ENCODE data around the gene COL27A1.
A peak's percentile ranks its signal among the peaks of the same experiment; 100 is the strongest.

Gene COL27A1

DNA sequence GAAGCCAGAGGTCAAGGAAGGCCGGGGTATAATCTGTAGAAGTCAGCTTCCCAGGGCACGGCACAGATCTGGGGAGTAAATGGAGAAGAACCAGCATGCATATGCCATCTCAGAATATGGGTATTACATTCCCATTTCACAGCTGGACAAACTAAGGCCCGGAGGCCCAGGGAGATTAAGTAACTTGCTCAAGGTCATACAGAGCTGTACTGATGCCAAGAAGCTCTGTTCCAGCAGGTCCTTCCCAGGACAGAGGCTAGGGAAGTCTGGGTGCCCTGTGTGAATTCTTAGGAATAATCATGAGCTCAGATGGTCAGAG lies 19.2 kb downstream of the COL27A1 start:
- Histone ChIP-seq H3K23ac (ENCODE audit: low read length) (no peak overlapping the region), H2AK5ac (ENCODE audit: low read length) (no peak overlapping the region)
- no CpG with 5 or more reads among the region's 3 CpGs for WGBS (ENCODE audit: extremely low coverage, insufficient coverage, insufficient read length)

DNA sequence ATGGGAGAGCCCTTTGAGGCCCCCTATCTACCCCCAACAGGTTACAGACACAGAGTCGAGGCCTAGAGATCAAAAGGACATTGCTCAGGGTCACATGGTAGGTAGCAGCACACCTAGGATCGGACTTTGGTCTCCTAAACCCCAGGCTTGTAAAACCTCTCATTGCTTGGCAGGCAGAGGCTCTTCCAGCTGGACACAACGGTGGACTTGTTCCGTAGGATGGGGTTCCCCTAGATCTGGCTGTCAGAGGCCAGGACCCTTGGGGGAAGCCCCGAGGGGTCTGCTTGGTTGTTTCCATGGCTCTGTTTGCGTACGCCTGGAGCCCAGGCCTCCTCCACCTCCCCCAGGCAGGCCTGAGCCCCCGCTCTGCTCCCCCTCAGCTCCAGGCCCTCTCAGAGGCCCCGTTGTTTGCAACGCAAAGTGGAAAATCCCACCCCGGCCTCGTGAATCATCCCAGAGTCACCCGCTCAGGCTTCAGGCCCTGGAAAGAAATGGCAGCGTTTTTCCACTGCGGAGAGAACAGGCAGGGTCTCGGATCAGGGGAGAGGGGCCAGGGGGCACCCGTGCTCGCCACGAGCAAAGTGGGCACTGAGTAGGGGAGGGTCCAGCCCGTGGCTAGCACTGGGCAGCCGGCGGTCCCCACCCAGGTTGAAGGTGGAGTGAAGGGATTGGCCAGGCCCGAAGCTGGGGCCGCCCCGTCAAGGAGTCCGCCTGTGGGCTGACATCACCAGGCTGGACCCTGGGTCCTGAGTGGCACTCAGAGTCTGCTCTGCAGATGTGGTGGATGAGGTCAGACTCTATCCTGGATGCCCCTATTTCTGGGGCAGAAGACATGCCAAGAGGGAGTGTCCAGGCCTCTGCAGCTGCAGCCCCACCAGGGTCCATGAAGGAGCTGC lies 19.8 kb downstream of the COL27A1 start:
- WGBS (ENCODE audit: extremely low coverage, insufficient coverage, insufficient read length) = no CpG with 5 or more reads among the region's 26 CpGs
- Histone ChIP-seq H4K8ac (ENCODE audit: low read depth, low read length) (no peak overlapping the region), H3K4ac (ENCODE audit: low read depth, low read length) (no peak overlapping the region), H3K36me3 (ENCODE audit: control insufficient read depth in 1 of 2, insufficient read depth in 2 of 2, low read length in 2 of 2) (peaks cover 33 to 43% of the 10 kb centered on the region in 2 experiments), H3K9ac (ENCODE audit: low read length) (no peak overlapping the region), H3K14ac (ENCODE audit: low read length) (no peak overlapping the region), H3K18ac (ENCODE audit: low read length) (no peak overlapping the region), H2AFZ (ENCODE audit: insufficient read depth, low read length, poor library complexity) (no peak overlapping the region), H3K79me1 (ENCODE audit: low read length) (no peaks in the 10 kb centered on the region), H4K91ac (ENCODE audit: low read depth, low read length) (no peak overlapping the region), H2BK12ac (ENCODE audit: low read length) (no peak overlapping the region), H3K27me3 (ENCODE audit: insufficient read depth, low read length) (no peaks in the 10 kb centered on the region), H2AK5ac (ENCODE audit: low read length) (no peak overlapping the region), H3K4me1 (ENCODE audit: control insufficient read depth in 1 of 2, insufficient read depth in 2 of 2, low read length in 2 of 2) (peaks cover 11 to 13% of the 10 kb centered on the region in 2 experiments), H2BK5ac (ENCODE audit: low read depth, low read length, poor library complexity) (no peak overlapping the region), H3K4me2 (ENCODE audit: low read length) (no peak overlapping the region), H2BK120ac (ENCODE audit: insufficient read depth, low read length, poor library complexity) (no peak overlapping the region), H3K4me3 (ENCODE audit: low read depth, low read length) (no peak overlapping the region), H3K9me3 (ENCODE audit: insufficient read depth, low read depth, low read length) (no peaks in the 10 kb centered on the region), H3K27ac (ENCODE audit: low read depth, low read length) (no peak overlapping the region), H3K79me2 (ENCODE audit: control insufficient read depth, insufficient read depth, low read length, poor library complexity) (no peaks in the 10 kb centered on the region), H4K12ac (ENCODE audit: low read depth, low read length) (no peak overlapping the region), H3K23ac (ENCODE audit: low read length) (no peak overlapping the region)
- no peak for DNase-seq

More for the DNA sequence above, 19.2 kb downstream of the COL27A1 start:
- Histone ChIP-seq H4K12ac (ENCODE audit: low read depth, low read length) (no peak overlapping the region), H3K27me3 (ENCODE audit: insufficient read depth, low read length) (no peaks in the 10 kb centered on the region), H3K36me3 (ENCODE audit: control insufficient read depth in 1 of 2, insufficient read depth in 2 of 2, low read length in 2 of 2) (peaks cover 38 to 46% of the 10 kb centered on the region in 2 experiments), H4K8ac (ENCODE audit: low read depth, low read length) (no peak overlapping the region), H3K4me3 (ENCODE audit: low read depth, low read length) (no peak overlapping the region), H3K4me2 (ENCODE audit: low read length) (no peak overlapping the region), H3K9me3 (ENCODE audit: insufficient read depth, low read depth, low read length) (no peaks in the 10 kb centered on the region), H3K79me1 (ENCODE audit: low read length) (no peaks in the 10 kb centered on the region), H2BK5ac (ENCODE audit: low read depth, low read length, poor library complexity) (no peak overlapping the region), H2BK120ac (ENCODE audit: insufficient read depth, low read length, poor library complexity) (no peak overlapping the region), H3K9ac (ENCODE audit: low read length) (no peak overlapping the region), H3K4ac (ENCODE audit: low read depth, low read length) (no peak overlapping the region), H3K79me2 (ENCODE audit: control insufficient read depth, insufficient read depth, low read length, poor library complexity) (no peaks in the 10 kb centered on the region), H3K27ac (ENCODE audit: low read depth, low read length) (no peak overlapping the region), H2BK12ac (ENCODE audit: low read length) (no peak overlapping the region), H2AFZ (ENCODE audit: insufficient read depth, low read length, poor library complexity) (no peak overlapping the region), H3K18ac (ENCODE audit: low read length) (no peak overlapping the region), H4K91ac (ENCODE audit: low read depth, low read length) (no peak overlapping the region), H3K4me1 (ENCODE audit: control insufficient read depth in 1 of 2, insufficient read depth in 2 of 2, low read length in 2 of 2) (peaks cover 11 to 13% of the 10 kb centered on the region in 2 experiments), H3K14ac (ENCODE audit: low read length) (no peak overlapping the region)
- DNase-seq = no peak

DNA sequence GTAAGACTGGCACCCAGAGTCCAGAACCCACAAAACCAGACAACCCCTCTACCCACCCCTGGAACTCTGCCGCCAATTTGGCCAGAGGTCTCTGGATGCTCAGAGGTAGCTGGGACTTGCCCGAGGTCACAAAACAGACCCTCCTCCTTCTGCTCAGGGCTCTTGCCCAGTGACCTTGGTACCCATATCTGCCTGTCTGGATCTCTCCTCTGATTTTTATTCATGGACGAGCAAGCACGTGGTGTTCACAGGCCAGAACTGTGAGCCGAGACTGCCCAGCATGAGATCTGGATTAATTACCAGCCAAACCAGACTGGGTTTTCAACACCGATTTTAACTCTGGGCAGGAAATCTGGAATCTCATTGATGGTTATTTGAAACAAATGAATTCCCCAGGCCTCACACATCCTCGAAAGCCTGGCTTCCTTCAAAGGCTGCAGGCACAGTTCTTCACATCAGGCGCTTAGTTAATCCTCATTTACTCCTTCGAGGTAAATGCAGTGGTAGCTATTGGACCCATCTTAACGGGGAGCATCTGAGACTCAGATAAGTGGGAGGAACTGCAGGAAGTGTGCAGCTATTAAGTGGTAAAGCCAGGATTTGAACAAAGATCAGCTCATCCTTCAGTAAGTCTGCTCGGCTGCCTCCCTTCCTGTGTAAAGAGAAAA lies 21.4 kb downstream of the COL27A1 start:
- Histone ChIP-seq H2BK12ac (ENCODE audit: low read length) (no peak overlapping the region), H3K4ac (ENCODE audit: low read depth, low read length) (no peak overlapping the region), H2BK5ac (ENCODE audit: low read depth, low read length, poor library complexity) (no peak overlapping the region), H3K36me3 (ENCODE audit: control insufficient read depth in 1 of 2, insufficient read depth in 2 of 2, low read length in 2 of 2) (peaks cover 23 to 40% of the 10 kb centered on the region in 2 experiments), H3K4me3 (ENCODE audit: low read depth, low read length) (no peak overlapping the region), H3K9me3 (ENCODE audit: insufficient read depth, low read depth, low read length) (no peaks in the 10 kb centered on the region), H4K91ac (ENCODE audit: low read depth, low read length) (no peak overlapping the region), H4K12ac (ENCODE audit: low read depth, low read length) (no peak overlapping the region), H2AK5ac (ENCODE audit: low read length) (no peak overlapping the region), H3K9ac (ENCODE audit: low read length) (no peak overlapping the region), H3K14ac (ENCODE audit: low read length) (no peak overlapping the region), H2AFZ (ENCODE audit: insufficient read depth, low read length, poor library complexity) (no peak overlapping the region), H3K23ac (ENCODE audit: low read length) (no peak overlapping the region), H3K18ac (ENCODE audit: low read length) (no peak overlapping the region), H4K8ac (ENCODE audit: low read depth, low read length) (no peak overlapping the region), H3K4me1 (ENCODE audit: control insufficient read depth in 1 of 2, insufficient read depth in 2 of 2, low read length in 2 of 2) (peaks cover 8 to 10% of the 10 kb centered on the region in 2 experiments), H3K79me1 (ENCODE audit: low read length) (no peaks in the 10 kb centered on the region), H2BK120ac (ENCODE audit: insufficient read depth, low read length, poor library complexity) (no peak overlapping the region), H3K27me3 (ENCODE audit: insufficient read depth, low read length) (no peaks in the 10 kb centered on the region), H3K27ac (ENCODE audit: low read depth, low read length) (no peak overlapping the region), H3K4me2 (ENCODE audit: low read length) (no peak overlapping the region), H3K79me2 (ENCODE audit: control insufficient read depth, insufficient read depth, low read length, poor library complexity) (no peaks in the 10 kb centered on the region)
- no peak for DNase-seq
- WGBS (ENCODE audit: extremely low coverage, insufficient coverage, insufficient read length) = no CpG with 5 or more reads among the region's 11 CpGs

- H2BK120ac ChIP-seq (ENCODE audit: insufficient read depth, low read length, poor library complexity) = no peak overlapping the region
- no peak overlapping the region for H3K14ac ChIP-seq (ENCODE audit: low read length)
- no peak overlapping the region for H3K27ac ChIP-seq (ENCODE audit: low read depth, low read length)
- no CpG with 5 or more reads among the region's 6 CpGs for WGBS (ENCODE audit: extremely low coverage, insufficient coverage, insufficient read length)
- H3K79me1 ChIP-seq (ENCODE audit: low read length) = no peaks in the 10 kb centered on the region
- H2BK5ac ChIP-seq (ENCODE audit: low read depth, low read length, poor library complexity) = no peak overlapping the region
- H4K12ac ChIP-seq (ENCODE audit: low read depth, low read length) = no peak overlapping the region
- no peak overlapping the region for H2AFZ ChIP-seq (ENCODE audit: insufficient read depth, low read length, poor library complexity)
- no peaks in the 10 kb centered on the region for H3K79me2 ChIP-seq (ENCODE audit: control insufficient read depth, insufficient read depth, low read length, poor library complexity)
- H3K4ac ChIP-seq (ENCODE audit: low read depth, low read length) = no peak overlapping the region
- peaks cover 8 to 10% of the 10 kb centered on the region in 2 experiments for H3K4me1 ChIP-seq (ENCODE audit: control insufficient read depth in 1 of 2, insufficient read depth in 2 of 2, low read length in 2 of 2)
- H3K18ac ChIP-seq (ENCODE audit: low read length) = no peak overlapping the region
- peak in 1 of 2 donors; percentile 41 for DNase-seq
- no peak overlapping the region for H3K23ac ChIP-seq (ENCODE audit: low read length)
- H3K9ac ChIP-seq (ENCODE audit: low read length) = no peak overlapping the region
- no peak overlapping the region for H3K4me3 ChIP-seq (ENCODE audit: low read depth, low read length)
- no peak overlapping the region for H4K91ac ChIP-seq (ENCODE audit: low read depth, low read length)
- no peaks in the 10 kb centered on the region for H3K9me3 ChIP-seq (ENCODE audit: insufficient read depth, low read depth, low read length)
- peaks cover 24 to 39% of the 10 kb centered on the region in 2 experiments for H3K36me3 ChIP-seq (ENCODE audit: control insufficient read depth in 1 of 2, insufficient read depth in 2 of 2, low read length in 2 of 2)
- H3K4me2 ChIP-seq (ENCODE audit: low read length) = no peak overlapping the region
- no peak overlapping the region for H2BK12ac ChIP-seq (ENCODE audit: low read length)
- H4K8ac ChIP-seq (ENCODE audit: low read depth, low read length) = no peak overlapping the region
- H3K27me3 ChIP-seq (ENCODE audit: insufficient read depth, low read length) = no peaks in the 10 kb centered on the region
- no peak overlapping the region for H2AK5ac ChIP-seq (ENCODE audit: low read length)
These were observed 22.2 kb downstream of the COL27A1 start for GRCh38 chr9:114177423-114178064.

All from trophoblast cell (in vitro differentiated cells and primary cell).